Measurements from ENCODE around the gene RGS17.
"Not testable (repeated sequence)": the region's sequence is repeated elsewhere in the genome, so short reads cannot be mapped to it uniquely, and the experiment has no call there.

The RGS17 gene, protein sequence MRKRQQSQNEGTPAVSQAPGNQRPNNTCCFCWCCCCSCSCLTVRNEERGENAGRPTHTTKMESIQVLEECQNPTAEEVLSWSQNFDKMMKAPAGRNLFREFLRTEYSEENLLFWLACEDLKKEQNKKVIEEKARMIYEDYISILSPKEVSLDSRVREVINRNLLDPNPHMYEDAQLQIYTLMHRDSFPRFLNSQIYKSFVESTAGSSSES

DNA sequence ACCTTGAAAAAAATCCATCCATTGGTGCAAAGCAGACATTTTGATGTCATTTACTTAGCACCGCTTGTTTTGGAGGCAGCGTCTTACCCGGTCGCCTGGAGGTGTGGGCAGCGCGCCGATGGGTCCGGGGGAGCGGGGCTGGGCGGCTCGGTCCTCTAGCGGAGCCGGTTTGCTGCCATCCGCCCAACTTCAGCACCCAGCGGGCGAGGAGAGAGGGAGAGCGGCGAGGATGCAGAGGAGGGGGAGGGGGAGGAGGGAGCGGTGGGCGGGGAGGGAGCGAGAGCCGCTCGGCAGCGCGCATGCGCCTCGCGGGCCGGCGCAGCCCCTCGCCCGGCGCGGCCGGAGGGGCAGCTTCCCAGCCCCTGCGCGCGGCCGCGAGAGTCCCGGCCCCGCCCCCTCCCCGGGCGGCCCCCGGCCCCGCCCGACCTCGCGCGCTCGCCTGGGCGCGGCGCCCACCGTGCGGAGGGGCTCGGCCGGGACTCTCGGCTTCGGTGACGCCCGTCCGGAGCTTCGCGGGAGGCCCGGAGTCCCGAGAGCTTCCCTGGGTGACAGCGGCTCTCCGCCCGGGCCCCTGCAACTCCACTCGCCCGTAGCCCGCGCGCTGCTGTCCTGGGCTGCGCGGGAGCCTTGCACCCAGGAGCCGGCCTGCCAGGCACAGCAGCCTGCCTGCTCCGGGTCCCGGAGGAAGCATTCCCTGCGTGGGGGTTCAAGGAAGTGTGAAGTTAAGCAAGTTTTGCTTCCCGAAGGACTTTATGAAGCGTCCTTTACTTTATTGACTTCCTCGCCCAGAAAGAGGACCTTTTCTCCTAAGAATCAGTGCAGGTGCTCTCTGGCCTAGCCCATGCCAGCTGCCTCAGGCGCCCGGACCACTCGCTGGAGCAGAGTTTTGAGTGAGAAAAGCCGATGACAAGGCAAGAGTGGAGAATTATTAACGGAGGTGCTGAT is at the start of gene RGS17:
Gene RGS17 (minus strand): TSS at position 246 of the 945 bp plus-strand sequence. CDS start 87,264 bp downstream, outside the sequence.
- peak; percentile 64 for DNase-seq (ENCODE audit: low read depth)

DNA sequence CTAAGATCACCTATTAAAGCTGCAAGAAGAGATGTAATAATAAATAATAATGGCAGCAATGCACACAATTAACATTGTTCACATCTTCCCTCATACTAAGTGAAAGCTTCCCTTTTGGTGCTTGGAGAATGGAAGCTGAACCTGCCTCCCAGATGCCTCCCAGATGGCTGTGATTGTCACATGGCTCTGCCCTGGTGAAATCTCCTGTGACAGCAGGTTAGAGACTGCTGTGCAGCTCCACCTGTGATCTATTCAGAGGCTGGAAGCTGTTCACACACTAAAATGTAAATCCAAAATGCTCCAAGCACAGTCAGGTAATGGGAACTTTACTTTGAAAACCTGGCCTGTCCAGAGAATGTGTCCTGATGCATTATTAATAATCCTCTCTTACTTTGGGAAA is 41.7 kb upstream of the RGS17 start:
- DNase-seq (ENCODE audit: low read depth): no peak

DNA sequence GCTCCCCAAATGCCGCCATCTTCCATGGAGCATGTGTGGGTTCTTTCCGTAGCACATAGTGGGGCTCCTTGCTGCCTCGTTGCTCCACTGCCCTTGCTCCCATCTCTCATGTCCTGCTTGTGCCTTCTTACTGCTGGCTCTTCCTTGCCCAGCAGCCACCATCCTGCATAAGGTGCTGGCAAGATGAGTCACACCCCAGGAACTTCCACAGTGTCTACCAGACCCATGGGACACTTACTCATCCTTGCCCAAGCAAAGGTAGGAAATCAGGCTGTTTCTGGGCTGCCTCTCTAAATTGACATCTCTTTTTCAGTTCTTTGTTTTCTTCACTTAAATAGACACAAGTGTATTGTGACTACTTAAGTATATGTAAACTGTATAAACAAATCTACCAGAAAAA is 39.4 kb upstream of the RGS17 start:
- peak; percentile 45 for DNase-seq (ENCODE audit: low read depth)

DNA sequence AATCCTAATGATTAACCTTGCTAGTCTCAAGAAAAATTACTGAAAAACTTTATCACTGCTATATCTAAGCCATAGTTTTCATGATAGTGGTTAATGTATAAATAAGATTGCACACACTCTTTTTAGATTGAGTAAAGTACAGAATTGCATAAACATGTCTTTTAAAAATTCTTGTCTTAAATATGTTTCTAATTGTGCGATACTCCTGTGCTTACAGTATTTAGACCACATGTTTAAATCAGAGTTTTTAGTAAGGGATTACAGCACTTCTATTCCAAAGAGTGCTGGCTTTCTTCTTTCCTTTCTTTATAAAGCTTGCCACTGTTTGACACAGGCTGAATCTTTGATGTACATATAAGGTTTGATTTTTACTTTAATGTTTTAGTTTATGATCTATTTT is 36.8 kb upstream of the RGS17 start:
- DNase-seq (ENCODE audit: low read depth): no peak

DNA sequence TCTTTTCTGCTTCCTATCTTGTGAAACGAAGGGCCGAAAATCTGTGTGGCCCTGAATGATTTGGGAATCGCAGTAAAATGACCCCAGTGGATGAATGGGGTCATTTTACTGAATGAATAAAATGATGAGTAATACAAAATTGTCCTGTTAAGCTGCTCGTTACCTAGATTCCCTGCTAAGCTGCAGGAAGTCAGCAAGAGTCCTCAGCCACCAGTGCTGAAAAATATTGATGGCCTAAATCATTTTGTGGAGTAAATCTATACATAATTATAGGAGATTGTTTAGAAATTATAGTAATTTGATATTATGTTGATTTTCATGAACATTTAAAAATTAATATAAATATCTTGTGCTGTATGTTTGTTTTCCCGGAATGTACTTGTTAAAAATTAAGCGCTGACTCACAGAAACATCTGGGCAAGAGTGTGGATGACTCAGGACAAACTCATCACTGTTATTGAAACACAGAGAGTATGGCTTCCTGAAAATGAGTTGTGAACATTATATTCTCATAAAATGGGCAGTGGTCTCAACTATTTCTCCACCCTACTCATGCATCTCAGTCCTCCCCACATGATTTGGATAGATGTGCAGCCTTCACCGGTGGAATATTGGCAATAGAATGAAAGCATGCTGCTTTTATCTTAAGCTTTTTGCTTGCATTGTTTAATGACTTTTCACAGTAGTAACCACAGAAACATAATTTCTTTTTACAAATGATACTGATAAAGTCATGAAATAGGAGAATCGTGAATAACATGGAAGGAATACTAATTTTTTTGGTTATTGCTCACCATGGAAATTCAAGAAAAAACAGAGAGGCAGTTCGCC is 36.2 kb upstream of the RGS17 start:
- peak; percentile 83 for DNase-seq (ENCODE audit: low read depth)

DNA sequence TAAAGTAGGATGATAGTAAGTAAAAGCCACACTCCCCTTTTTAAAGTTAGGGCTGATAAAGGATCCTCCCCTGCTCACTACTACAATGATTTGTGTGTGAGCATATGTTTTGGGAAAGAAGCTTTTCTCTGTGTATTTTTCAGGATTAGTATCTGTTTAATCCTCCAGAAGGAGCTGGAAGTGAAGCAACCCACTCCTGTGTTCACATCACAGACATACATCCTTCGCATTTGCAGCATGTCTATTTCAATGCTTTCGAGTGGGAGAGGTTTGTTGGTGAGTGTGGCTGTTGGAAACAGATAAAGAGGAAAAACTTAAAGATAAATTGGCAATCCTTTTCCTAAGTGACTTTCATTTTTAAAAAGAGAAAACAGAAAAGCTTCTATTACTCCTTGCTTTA is 31.6 kb upstream of the RGS17 start:
- peak; percentile 84 for DNase-seq (ENCODE audit: low read depth)

DNA sequence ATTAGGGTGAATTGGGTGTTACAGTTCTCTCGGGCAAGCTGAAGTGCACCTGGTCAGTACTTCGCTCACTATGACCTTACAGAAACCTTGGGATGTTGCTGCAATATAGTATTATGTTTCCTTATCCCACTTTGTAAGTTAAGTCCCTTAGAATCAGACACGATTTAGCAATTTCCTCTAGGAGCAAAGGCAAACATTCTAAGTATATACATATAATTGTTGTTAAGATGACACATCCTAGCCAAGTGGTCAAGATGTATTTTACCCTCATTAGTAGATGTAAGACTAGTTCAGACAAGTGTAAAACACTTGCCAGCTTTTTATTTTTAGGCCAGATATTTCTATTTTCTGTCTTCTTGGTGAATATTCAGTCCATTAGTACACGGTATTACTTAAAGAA is 31.1 kb upstream of the RGS17 start:
- DNase-seq (ENCODE audit: low read depth): peak; percentile 9

DNA sequence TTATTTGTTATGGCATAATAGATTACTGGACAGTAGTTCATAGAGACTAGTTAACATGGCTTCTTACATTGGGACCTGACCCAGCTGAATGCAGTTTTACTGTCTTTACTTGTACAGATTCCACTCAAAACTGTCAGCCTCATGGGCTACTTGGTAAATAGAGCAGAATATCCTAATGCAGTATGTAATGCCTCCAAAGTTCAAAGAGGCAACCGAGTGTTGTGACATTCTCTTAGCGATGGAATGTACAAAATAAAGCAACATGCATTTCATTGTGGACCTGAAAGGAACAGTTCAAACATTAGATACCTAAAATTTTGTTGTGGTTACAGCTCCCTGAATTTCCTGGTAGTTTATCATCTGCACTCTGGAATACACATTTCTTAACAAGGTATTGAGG is 29.1 kb upstream of the RGS17 start:
- peak; percentile 19 for DNase-seq (ENCODE audit: low read depth)

DNA sequence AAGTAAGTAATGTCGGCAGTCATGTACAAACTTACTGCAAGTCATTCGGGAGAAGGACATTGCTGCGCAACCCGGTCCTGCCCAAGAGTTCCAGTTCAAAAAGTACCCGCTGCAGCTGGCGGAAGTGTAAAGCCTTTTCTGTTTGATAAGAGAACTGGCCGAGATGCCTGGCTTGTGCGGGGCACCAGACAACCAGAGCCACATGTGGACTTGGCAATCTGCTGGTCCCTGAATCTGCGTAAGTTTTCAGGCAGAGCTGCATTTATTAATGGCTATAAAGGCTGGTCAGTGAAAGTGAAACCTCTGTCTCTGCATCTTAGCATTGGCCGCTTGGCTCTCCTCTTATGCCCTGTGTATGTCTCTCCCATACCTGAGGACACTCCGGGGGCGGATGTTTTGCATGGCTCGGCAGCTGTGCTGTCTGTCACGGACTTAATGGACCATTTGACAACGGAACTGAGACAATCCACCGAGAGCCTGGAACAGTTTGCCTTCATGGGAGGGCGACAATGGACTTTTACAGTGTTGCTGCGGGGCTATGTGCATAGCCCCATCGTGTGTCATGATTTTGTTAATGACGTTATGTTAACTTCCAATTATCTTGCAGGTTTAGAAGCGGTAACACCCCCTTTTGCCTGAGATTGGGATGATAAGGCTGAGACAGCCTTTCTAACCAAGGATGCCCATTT is 19.8 kb upstream of the RGS17 start:
- DNase-seq (ENCODE audit: low read depth): no peak

DNA sequence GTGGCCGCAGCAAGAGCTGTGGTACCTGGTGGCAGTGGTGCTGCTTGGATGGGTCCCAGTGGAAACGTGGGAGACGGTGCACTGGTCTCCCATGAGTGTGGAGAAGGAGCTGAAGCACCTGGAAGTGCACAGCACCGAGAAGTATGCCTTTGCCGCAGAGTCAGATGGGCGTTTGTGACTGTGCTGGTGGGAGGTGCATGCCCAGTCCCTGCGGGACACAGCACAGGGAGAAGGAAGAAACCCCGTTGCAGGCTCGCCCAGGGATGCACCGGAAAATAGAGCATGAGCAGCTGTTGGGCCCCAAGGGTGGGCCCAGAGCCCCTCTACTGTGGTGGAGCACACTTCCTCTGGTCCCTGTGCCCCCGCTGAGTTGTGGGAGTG is 19.3 kb upstream of the RGS17 start:
- DNase-seq (ENCODE audit: low read depth): no peak

DNA sequence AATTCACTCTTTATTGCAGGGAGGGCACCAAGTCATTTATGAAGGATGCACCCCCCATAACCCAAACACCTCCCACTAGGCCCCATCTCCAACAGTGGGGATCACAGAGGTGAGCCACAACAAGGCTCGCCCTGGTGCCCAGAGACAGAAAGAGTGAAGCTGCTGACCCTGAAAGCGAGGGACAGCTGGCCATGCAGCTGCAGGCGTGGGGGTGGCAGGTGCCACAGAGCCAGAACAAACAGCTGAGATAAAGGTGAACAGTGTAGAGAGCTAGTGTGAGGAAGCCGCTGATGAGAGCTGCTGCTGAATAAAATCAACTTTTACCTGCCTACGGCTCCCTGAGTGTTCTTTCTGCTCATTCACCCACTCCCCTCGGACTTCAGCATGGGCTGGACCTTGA is 18.8 kb upstream of the RGS17 start:
- DNase-seq (ENCODE audit: low read depth): no peak

DNA sequence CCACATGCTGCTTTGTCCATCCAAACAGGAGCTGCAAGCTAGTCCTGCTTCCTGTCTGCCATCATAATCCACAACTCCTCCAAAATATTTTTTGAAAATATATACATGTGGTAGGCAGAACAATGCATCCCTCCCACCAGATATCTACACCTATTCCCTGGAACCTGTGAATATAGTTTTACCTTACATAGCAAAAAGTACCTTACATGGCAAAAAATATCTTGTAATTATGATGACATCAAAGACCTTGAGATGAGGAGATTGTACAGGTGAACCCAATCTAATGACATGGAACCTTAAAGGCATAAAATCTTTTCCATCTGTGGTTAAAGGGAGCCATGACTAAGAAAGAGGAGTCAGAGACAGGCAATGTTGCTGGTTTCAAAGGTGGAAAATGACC is 15.3 kb upstream of the RGS17 start:
- no peak for DNase-seq (ENCODE audit: low read depth)

DNA sequence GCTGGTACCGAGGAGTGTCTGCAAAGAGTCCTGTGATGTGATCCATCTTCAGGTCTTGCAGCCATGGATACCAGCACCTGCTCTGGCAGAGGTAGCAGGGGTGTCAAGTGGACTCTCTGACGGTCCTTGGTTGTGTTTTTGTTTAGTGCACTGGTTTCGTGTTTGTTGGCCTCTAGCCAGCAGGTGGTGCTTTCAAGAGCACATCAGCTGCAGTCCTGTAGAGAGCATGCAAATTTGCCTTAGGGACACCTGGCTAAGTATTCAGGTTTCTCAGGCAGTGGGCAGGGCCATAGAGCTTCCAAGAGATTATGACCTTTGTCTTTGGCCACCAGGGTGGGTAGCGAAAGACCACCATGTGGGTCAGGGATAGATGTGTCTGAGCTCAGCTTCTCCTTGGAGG is 14.5 kb upstream of the RGS17 start:
- DNase-seq (ENCODE audit: low read depth): no peak

DNA sequence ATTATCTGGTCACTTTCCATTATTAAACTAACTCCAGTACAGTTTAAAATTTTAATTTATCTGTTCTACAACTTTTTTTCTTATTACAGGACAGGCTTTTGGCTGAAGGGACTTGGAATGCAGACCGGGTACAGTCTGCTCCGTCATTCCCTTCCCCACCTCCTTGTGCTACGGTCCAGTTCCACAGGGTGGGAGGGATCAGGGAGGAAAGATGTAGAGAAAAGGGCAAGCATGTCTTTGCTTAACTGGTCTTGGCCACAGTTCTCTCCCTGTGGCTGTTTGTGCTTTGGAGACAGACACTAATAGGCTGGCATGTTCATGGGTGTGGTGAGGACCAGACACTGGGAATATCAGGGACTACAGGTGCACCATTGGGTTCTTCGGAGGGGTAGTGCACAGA is 12.1 kb upstream of the RGS17 start:
- DNase-seq (ENCODE audit: low read depth): no peak

DNA sequence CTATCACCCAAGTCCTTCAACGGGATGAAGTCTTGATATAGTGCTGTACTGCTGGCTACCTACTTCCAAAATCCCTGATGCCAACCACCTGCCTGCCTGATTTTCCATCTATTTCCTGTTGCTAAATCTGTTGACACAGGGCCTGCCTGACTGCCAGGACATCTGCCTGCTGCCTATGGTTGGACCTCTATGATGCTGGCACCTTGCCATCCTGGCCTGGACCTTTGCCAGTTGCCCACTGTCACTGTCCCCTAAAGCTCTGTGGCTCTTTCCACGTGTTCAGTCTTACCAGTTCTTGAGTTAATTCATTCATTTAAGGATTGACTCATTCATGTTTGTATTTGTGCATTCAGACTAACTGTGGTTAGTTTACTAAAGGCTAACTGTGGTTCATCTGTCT is 9.2 kb upstream of the RGS17 start:
- DNase-seq (ENCODE audit: low read depth): no peak

DNA sequence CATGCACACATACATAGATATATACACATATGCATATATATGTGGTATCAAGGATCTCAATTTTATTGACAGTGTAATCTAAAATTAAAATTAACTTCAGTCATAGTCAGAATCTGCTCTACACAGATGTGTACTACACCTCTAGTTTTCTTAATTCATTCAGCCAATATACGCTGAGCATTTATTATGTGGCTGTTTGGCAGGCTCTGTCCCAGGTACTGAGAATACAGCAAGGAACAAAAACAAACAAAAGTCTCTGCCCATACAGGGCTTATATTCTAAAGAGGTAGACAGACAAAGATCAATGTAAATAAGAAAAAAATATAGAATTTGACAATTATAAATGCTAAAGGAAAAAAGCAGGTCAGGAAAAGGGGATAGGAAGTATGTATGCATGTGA is 7.8 kb upstream of the RGS17 start:
- no peak for DNase-seq (ENCODE audit: low read depth)

DNA sequence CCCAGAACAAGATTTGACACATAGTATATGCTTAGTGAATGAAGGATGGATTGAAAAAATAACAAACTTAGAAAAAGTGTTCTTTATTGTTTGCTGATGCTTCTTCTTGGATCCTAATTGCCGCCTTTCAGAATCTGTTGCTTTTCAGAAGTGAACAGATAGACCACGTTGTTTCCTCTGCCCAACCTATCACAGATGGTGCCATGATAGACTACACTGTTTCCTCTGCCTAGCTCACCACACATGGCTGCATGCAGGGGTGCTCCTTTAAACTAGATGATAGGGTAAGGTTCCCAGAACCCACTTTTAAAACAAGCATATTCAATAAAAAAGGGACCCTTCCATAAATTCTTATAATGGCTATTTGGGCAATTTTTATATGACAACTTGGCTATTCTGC is 4.6 kb upstream of the RGS17 start:
- DNase-seq (ENCODE audit: low read depth): no peak

DNA sequence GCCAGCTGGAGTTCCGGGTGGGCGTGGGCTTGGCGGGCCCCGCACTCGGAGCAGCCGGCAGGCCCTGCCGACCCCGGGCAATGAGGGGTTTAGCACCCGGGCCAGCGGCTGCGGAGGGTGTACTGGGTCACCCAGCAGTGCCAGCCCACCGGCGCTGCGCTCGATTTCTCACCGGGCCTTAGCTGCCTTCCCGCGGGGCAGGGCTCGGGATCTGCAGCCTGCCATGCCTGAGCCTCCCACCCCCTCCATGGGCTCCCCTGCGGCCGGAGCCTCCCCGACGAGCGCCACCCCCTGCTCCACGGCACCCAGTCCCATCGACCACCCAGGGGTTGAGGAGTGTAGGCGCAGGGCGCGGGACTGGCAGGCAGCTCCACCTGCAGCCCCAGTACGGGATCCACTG is 2.6 kb upstream of the RGS17 start:
- not testable (repeated sequence) for DNase-seq (ENCODE audit: low read depth)

DNA sequence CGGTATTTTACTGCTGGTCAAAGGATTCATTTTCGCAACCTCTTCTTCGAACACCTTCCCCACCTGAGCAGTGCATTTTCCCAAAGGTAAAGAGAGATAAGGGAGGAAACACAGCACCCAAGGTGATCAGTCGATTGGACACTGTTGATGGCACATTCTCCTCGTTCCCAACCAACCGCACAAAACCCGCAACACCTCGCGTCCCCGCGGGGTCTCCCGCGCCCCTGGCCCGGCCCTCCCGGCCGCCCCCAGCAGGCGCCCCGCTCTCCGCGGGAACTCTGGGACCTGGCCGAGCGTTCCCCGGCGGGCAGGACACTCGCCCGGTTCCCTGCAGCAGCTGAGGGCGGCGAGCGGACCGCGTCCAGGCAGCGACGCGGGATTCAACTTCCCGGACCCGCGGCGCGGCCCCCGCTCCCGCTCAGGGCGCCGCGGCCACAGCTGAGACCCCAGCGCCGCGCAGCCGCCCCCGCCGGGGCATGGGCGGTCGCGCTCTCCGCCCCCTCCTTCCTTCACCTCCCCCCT is 506 bp downstream of the RGS17 start:
- no peak for DNase-seq (ENCODE audit: low read depth)

DNA sequence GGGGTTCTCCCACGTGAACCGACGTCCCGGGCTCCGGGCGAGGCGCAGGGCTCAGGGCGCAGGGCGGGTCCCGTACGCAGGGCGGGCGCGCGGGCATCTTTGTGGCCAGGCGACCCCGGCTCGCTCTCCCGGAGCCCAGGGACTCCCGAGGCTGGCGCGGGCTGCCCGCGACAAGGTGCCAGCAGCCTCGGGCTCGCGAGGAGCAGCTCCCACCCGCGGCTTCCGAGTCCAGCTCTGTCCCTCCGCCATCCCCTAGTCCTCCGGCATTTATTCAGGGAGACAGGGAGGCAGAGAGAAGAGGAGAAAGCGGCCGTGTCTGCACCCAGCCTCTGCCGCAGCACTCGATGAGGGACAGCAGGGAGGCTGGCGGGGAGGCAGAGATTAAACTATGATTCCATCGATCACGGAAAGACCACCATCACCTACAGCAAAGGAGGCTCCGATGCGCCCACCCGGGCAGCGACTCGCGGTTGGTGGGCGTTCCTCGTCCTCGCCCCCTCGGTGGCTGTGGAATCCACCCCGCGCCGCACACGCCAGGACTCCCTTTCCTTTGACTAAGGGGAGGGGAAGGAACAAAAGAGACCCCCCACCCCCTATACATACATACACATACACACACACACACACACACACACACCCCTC is 1.1 kb downstream of the RGS17 start:
- DNase-seq (ENCODE audit: low read depth): no peak

DNA sequence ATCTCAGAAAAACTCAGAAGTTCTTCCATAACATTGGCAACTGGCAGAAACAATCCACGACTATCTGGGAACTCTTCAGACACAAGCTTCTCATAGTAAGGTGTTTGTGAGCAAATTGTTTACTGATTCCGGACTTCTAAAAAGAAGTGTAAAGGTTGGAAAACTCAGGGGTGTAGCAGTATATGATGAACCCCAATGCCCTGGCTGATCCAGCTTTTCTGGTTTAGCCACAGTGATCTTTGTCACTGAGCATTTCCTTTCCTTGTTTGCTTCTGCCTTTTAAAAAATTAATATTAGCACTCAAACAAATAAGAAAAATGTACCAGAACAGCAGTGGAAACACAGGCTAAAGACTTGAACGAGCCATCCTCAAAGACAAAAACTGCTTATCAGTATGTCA is 4.9 kb downstream of the RGS17 start:
- no peak for DNase-seq (ENCODE audit: low read depth)

All from amniotic epithelial cell (primary cell).